ENCODE measurements around the gene DNAJC25.
A peak's percentile ranks its signal among the peaks of the same experiment; 100 is the strongest.

Gene DNAJC25

DNA sequence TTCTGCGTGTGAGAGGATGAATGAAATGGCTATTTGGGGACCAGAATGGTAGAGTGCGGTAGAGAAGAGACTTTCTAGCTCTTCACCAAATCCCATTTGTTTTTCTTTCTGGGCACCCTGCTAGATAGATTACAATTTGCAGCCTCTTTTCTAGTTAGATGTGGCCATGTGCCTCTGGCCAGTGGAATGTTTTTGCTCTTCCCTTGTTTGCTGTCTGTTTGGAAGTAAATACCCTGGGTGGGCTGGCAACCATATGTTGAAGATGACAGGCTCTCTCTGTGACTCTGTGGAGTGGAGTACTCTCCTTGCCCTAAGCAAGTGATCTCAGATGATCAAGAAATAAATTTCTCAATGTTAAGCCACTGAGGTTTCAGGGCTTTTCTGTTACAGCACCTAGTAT is 43.2 kb downstream of the DNAJC25 start:
- DNase-seq = no peak

DNA sequence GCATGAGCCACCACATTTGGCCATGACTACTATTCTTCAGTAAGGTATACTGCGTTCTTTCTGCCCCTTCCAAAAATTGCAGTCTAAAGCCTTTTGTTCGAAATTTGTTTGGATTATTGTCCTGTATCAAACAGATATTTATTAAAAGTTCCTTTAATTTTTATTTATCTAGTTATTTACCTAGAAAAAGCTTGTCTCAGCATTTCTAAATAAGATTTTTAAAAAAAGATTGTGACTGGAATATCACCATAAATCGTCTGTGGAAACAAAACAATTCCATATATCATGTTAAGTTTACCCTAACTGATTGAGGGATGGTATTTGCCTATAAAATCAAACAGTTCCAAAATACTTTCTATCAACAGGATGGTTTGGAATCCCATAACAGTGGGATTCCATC is 45.0 kb downstream of the DNAJC25 start:
- no peak for DNase-seq

DNA sequence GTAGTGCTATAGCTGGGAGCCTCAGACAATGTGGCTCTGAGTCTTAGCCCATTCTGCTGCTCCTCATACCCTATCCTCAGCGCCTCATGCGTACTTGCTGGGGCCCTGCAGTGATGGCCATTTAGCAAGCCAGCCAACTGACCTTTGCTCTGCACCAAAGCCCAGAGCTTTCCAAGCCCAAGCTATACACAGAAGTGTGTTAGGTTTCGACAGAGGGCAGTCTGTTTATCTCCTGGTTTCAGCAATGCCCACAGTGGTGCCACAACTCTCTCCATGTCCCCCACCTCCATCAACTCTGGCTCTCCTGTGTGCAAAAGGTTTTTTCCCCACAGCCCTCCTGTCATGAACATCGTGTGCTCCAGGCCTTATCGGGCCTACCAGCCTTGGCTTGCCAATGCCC is 47.2 kb downstream of the DNAJC25 start:
- DNase-seq = no peak

DNA sequence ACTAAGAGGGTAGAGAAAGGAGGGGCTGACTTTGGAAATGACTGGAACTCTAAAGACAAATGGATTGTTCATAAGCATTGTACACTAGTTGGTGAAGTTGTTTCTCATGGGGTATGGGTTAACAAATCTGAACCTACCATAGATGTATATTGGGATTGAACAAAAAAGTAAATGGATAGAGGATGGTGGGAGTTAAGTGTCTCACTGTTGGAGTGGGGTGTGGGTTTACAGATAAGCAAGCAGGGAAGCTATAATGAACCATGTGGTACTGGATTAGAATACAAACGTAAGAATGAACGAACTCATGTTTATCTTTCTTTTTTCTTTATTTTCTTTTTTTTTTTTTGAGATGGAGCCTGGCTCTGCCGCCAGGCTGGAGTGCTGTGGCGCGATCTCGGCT is 48.1 kb downstream of the DNAJC25 start:
- no peak for DNase-seq

DNA sequence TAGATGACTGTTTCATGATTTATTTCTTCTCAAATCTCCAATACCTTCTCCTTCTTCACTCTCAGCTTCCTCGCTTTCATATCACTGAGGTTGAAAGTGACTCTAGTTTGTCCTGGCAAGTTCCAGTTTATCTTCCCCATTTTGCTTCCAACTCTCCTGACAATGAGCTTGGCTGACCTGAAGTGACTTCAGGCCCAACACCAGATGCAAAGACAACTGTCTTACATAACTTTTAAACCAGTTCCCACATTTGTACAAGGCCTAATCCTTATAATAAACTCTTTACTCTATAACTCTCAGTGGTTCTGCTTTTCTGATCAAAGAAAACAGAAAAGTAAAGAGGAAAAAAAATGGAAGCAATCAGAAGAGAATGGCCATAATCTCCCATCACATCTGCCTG is 52.3 kb downstream of the DNAJC25 start:
- DNase-seq = no peak

DNA sequence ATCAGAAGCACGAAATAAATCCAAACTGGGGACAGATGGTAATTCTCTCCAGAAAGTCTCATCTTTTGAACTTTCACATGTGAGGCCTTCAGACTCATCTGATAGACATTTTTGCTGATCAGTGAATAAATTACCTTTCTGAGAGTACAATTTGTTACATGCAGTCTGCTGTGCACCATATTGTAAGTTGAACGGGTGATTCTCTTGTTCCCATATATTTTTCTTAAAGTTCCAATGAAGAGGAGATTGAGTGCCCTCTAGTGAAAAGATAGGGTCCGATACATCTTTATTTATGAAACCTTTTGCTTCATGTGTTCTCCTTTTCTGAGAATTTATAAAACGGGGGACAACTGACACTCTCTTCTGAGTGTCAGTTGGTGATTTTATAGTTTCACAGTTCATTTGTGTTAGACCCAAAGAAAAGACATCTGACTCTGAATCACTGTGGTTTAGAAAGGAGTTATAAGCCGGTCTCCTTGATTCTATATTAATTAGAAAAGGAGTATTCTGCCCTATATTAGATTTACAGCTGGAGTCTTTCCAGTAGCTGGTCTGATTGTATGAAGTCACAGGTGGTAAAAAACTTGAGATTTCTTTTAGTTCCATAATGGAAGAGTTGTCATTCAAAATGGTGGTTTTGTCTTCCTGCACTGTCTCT is 60.7 kb downstream of the DNAJC25 start:
- DNase-seq = peak; percentile 17

DNA sequence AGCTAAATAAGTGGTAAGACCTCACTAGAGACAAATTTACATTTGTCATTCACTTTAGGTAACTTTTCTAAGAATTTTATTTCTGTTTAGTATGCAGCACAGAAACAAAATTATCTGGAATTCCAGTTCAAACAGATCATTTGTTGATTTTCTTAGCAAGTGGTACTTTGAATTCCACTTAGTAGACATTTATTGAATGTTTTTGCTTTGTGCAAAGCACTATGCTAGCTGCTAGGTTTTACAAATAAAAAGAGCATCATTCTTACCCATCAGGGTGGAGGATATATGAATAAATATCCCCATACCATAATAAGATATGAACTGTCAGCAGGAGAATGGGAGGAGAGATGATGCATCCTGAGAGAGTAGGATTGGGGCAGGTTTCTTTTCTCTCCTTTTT is 65.7 kb downstream of the DNAJC25 start:
- DNase-seq = no peak

DNA sequence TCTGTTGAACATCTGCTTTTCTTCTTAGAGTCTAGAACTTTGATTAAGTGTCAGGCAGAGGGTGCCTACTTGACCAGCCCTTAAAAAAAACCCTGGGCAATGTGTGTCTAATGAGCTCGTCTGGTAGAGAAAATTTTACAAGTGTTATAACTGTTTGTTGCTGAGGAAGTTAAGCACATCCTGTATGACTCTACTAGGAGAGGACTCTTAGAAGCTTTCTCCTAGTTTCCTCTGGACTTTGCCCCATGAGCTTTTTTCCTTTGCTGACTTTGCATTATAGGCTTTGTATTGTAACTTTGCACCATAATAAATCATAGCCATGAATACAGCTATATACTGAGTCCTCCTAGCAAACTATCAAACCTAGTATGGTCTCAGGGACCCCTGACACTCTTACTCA is 69.6 kb downstream of the DNAJC25 start:
- no peak for DNase-seq

All from NCI-H748 treated with DMSO at 0.1 percent for 48 hours (cell line).